ENCODE results near the gene SLC43A3. TPM values are rescaled to one million over a fixed set of nuclear protein-coding genes. Genes with fewer than 3 reads are reported as not detected.
"Not testable (repeated sequence)": the region's sequence is repeated elsewhere in the genome, so short reads cannot be mapped to it uniquely, and the experiment has no call there.

Gene SLC43A3
- total RNA-seq, 1 experiment from 2014 or later = 153 TPM

- peak; percentile 10 for DNase-seq (ENCODE audit: low read depth)
These were observed 39.5 kb downstream of the SLC43A3 start for GRCh38 chr11:57387289-57388030.

GRCh38 chr11:57386178-57386940 lies 40.6 kb downstream of the SLC43A3 start:
- DNase-seq (ENCODE audit: low read depth) = no peak

GRCh38 chr11:57380975-57381374 lies 45.9 kb downstream of the SLC43A3 start, which contains the start of gene PRG3:
TSS of gene PRG3 (minus strand) at chr11:57381150. CDS start at chr11:57380708, 442 bp downstream.
- no peak for DNase-seq (ENCODE audit: low read depth)

GRCh38 chr11:57379732-57380131 lies 47.2 kb downstream of the SLC43A3 start:
- no peak for DNase-seq (ENCODE audit: low read depth)

GRCh38 chr11:57378186-57378585 lies 48.7 kb downstream of the SLC43A3 start:
- no peak for DNase-seq (ENCODE audit: low read depth)

GRCh38 chr11:57377107-57377506 lies 49.8 kb downstream of the SLC43A3 start:
- no peak for DNase-seq (ENCODE audit: low read depth)

- no peak for DNase-seq (ENCODE audit: low read depth)
These were observed 50.5 kb downstream of the SLC43A3 start for GRCh38 chr11:57376095-57377090.

- no peak for DNase-seq (ENCODE audit: low read depth)
These were observed 51.4 kb downstream of the SLC43A3 start for GRCh38 chr11:57375490-57375889.

GRCh38 chr11:57374966-57375365 lies 52.0 kb downstream of the SLC43A3 start:
- no peak for DNase-seq (ENCODE audit: low read depth)

GRCh38 chr11:57373146-57373545 lies 53.8 kb downstream of the SLC43A3 start:
- no peak for DNase-seq (ENCODE audit: low read depth)

- DNase-seq (ENCODE audit: low read depth) = no peak
These were observed 56.0 kb downstream of the SLC43A3 start for GRCh38 chr11:57370941-57371340.

- no peak for DNase-seq (ENCODE audit: low read depth)
These were observed 56.7 kb downstream of the SLC43A3 start for GRCh38 chr11:57370251-57370650.

GRCh38 chr11:57368845-57369232 lies 58.1 kb downstream of the SLC43A3 start:
- no peak for DNase-seq (ENCODE audit: low read depth)

GRCh38 chr11:57368106-57368844 lies 58.6 kb downstream of the SLC43A3 start:
- no peak for DNase-seq (ENCODE audit: low read depth)

- no peak for DNase-seq (ENCODE audit: low read depth)
These were observed 61.9 kb downstream of the SLC43A3 start for GRCh38 chr11:57364851-57365660.

GRCh38 chr11:57363131-57364080 lies 63.5 kb downstream of the SLC43A3 start:
- no peak for DNase-seq (ENCODE audit: low read depth)

GRCh38 chr11:57361926-57362325 lies 65.0 kb downstream of the SLC43A3 start:
- DNase-seq (ENCODE audit: low read depth) = no peak

GRCh38 chr11:57361420-57361819 lies 65.5 kb downstream of the SLC43A3 start:
- not testable (repeated sequence) for DNase-seq (ENCODE audit: low read depth)

GRCh38 chr11:57360991-57361390 lies 65.9 kb downstream of the SLC43A3 start:
- no peak for DNase-seq (ENCODE audit: low read depth)

Measured in LHCN-M2 (cell line).